ENCODE data around the gene SLC16A9. TPM values are rescaled to one million over a fixed set of nuclear protein-coding genes. Genes with fewer than 3 reads are reported as not detected.
"Not testable (repeated sequence)": the region's sequence is repeated elsewhere in the genome, so short reads cannot be mapped to it uniquely, and the experiment has no call there.

SLC16A9 gene
- total RNA-seq, 2 donors from 2014 or later, result 0.24 to 0.45 TPM

- DNase-seq (ENCODE audit: low spot score) (no peak), ATAC-seq (no peak)
- Mint-ChIP-seq H3K27me3 (peaks cover 0 to 16% of the 10 kb centered on the region in 2 donors), H3K4me1 (ENCODE audit: low read depth in 2 of 2) (no peaks in the 10 kb centered on the region), H3K4me3 (no peak overlapping the region), H3K27ac (no peak overlapping the region), H3K9me3 (no peaks in the 10 kb centered on the region), H3K36me3 (peaks cover 13% of the 10 kb centered on the region)
Measured at GRCh38 chr10:59648711-59649201, 60.9 kb downstream of the SLC16A9 start.

- no peak overlapping the region for H3K4me3 Mint-ChIP-seq
- peaks cover 13% of the 10 kb centered on the region for H3K36me3 Mint-ChIP-seq
- H3K27ac Mint-ChIP-seq, result no peak overlapping the region
- H3K9me3 Mint-ChIP-seq, result no peaks in the 10 kb centered on the region
- peaks cover 3 to 8% of the 10 kb centered on the region in 2 donors for H3K27me3 Mint-ChIP-seq
- no peak for DNase-seq (ENCODE audit: low spot score)
- H3K4me1 Mint-ChIP-seq (ENCODE audit: low read depth in 2 of 2), result no peaks in the 10 kb centered on the region
- no peak for ATAC-seq
Measured at GRCh38 chr10:59644841-59645240, 64.8 kb downstream of the SLC16A9 start.

- Mint-ChIP-seq H3K36me3 (peaks cover 13% of the 10 kb centered on the region), H3K27me3 (peaks cover 7 to 16% of the 10 kb centered on the region in 2 donors)
- H3K9me3 Mint-ChIP-seq; DNase-seq (ENCODE audit: low spot score); H3K4me1 Mint-ChIP-seq (ENCODE audit: low read depth in 2 of 2); H3K4me3 Mint-ChIP-seq; H3K27ac Mint-ChIP-seq: not testable (repeated sequence)
- peak in 1 of 2 donors; percentile 40 for ATAC-seq
Measured at GRCh38 chr10:59641688-59642087, 68.0 kb downstream of the SLC16A9 start.

GRCh38 chr10:59635502-59636290, 74.0 kb downstream of the SLC16A9 start:
- no peak for DNase-seq (ENCODE audit: low spot score)
- H3K36me3 Mint-ChIP-seq, result no peaks in the 10 kb centered on the region
- no peaks in the 10 kb centered on the region for H3K9me3 Mint-ChIP-seq
- no peaks in the 10 kb centered on the region for H3K4me1 Mint-ChIP-seq (ENCODE audit: low read depth in 2 of 2)
- no peak overlapping the region for H3K4me3 Mint-ChIP-seq
- ATAC-seq, result no peak
- no peak overlapping the region for H3K27ac Mint-ChIP-seq
- H3K27me3 Mint-ChIP-seq, result peaks cover 16 to 34% of the 10 kb centered on the region in 2 donors

- no peak for DNase-seq (ENCODE audit: low spot score)
- Mint-ChIP-seq H3K27ac (no peak overlapping the region), H3K4me3 (no peak overlapping the region)
Measured at GRCh38 chr10:59634102-59634501, 75.5 kb downstream of the SLC16A9 start.

GRCh38 chr10:59633063-59633462, 76.6 kb downstream of the SLC16A9 start:
- peaks cover 16 to 34% of the 10 kb centered on the region in 2 donors for H3K27me3 Mint-ChIP-seq
- no peaks in the 10 kb centered on the region for H3K9me3 Mint-ChIP-seq

More at GRCh38 chr10:59634102-59634501, 75.5 kb downstream of the SLC16A9 start:
- no peak for ATAC-seq
- Mint-ChIP-seq H3K4me1 (ENCODE audit: low read depth in 2 of 2) (no peaks in the 10 kb centered on the region), H3K36me3 (no peaks in the 10 kb centered on the region), H3K27me3 (peaks cover 16 to 34% of the 10 kb centered on the region in 2 donors), H3K9me3 (no peaks in the 10 kb centered on the region)

GRCh38 chr10:59631882-59632807, 77.5 kb downstream of the SLC16A9 start:
- H3K36me3 Mint-ChIP-seq, result no peaks in the 10 kb centered on the region
- H3K27ac Mint-ChIP-seq, result no peak overlapping the region
- H3K27me3 Mint-ChIP-seq, result peaks cover 15 to 31% of the 10 kb centered on the region in 2 donors
- no peaks in the 10 kb centered on the region for H3K9me3 Mint-ChIP-seq
- DNase-seq (ENCODE audit: low spot score), result no peak
- H3K4me1 Mint-ChIP-seq (ENCODE audit: low read depth in 2 of 2), result no peaks in the 10 kb centered on the region
- H3K4me3 Mint-ChIP-seq, result no peak overlapping the region
- ATAC-seq, result no peak

More at GRCh38 chr10:59633063-59633462, 76.6 kb downstream of the SLC16A9 start:
- H3K4me3 Mint-ChIP-seq, result no peak overlapping the region
- H3K27ac Mint-ChIP-seq, result no peak overlapping the region
- ATAC-seq, result no peak
- H3K36me3 Mint-ChIP-seq, result no peaks in the 10 kb centered on the region
- no peaks in the 10 kb centered on the region for H3K4me1 Mint-ChIP-seq (ENCODE audit: low read depth in 2 of 2)
- DNase-seq (ENCODE audit: low spot score), result no peak

GRCh38 chr10:59631237-59631636, 78.4 kb downstream of the SLC16A9 start:
- H3K36me3 Mint-ChIP-seq, result no peaks in the 10 kb centered on the region

GRCh38 chr10:59628965-59629364, 80.7 kb downstream of the SLC16A9 start:
- ATAC-seq (no peak), DNase-seq (ENCODE audit: low spot score) (no peak)
- no peak overlapping the region for H3K4me3 Mint-ChIP-seq
- peaks cover 3 to 21% of the 10 kb centered on the region in 2 donors for H3K27me3 Mint-ChIP-seq
- H3K9me3 Mint-ChIP-seq, result no peaks in the 10 kb centered on the region
- peaks cover 0 to 3% of the 10 kb centered on the region in 2 donors for H3K4me1 Mint-ChIP-seq (ENCODE audit: low read depth in 2 of 2)
- H3K27ac Mint-ChIP-seq, result no peak overlapping the region
- no peaks in the 10 kb centered on the region for H3K36me3 Mint-ChIP-seq

More at GRCh38 chr10:59631237-59631636, 78.4 kb downstream of the SLC16A9 start:
- Mint-ChIP-seq H3K9me3 (no peaks in the 10 kb centered on the region), H3K27me3 (peaks cover 8 to 23% of the 10 kb centered on the region in 2 donors), H3K27ac (no peak overlapping the region), H3K4me1 (ENCODE audit: low read depth in 2 of 2) (no peaks in the 10 kb centered on the region), H3K4me3 (no peak overlapping the region)
- no peak for ATAC-seq
- DNase-seq (ENCODE audit: low spot score), result no peak

GRCh38 chr10:59628456-59628855, 81.2 kb downstream of the SLC16A9 start:
- Mint-ChIP-seq H3K27ac (no peak overlapping the region), H3K9me3 (no peaks in the 10 kb centered on the region), H3K36me3 (no peaks in the 10 kb centered on the region), H3K4me3 (no peak overlapping the region), H3K4me1 (ENCODE audit: low read depth in 2 of 2) (peaks cover 0 to 3% of the 10 kb centered on the region in 2 donors), H3K27me3 (peaks cover 3 to 21% of the 10 kb centered on the region in 2 donors)
- ATAC-seq, result no peak
- no peak for DNase-seq (ENCODE audit: low spot score)

- H3K9me3 Mint-ChIP-seq, result no peaks in the 10 kb centered on the region
- no peak for DNase-seq (ENCODE audit: low spot score)
- H3K27ac Mint-ChIP-seq, result no peak overlapping the region
- no peak for ATAC-seq
- H3K4me1 Mint-ChIP-seq (ENCODE audit: low read depth in 2 of 2), result peaks cover 0 to 3% of the 10 kb centered on the region in 2 donors
- no peaks in the 10 kb centered on the region for H3K36me3 Mint-ChIP-seq
- peaks cover 3 to 17% of the 10 kb centered on the region in 2 donors for H3K27me3 Mint-ChIP-seq
- H3K4me3 Mint-ChIP-seq, result no peak overlapping the region
Measured at GRCh38 chr10:59627366-59628018, 82.2 kb downstream of the SLC16A9 start.

- H3K36me3 Mint-ChIP-seq, result no peaks in the 10 kb centered on the region
- peaks cover 0 to 3% of the 10 kb centered on the region in 2 donors for H3K4me1 Mint-ChIP-seq (ENCODE audit: low read depth in 2 of 2)
- H3K9me3 Mint-ChIP-seq, result no peaks in the 10 kb centered on the region
- no peak overlapping the region for H3K27ac Mint-ChIP-seq
- no peak for DNase-seq (ENCODE audit: low spot score)
- H3K4me3 Mint-ChIP-seq, result no peak overlapping the region
- ATAC-seq, result no peak
- H3K27me3 Mint-ChIP-seq, result peaks cover 3 to 9% of the 10 kb centered on the region in 2 donors
Measured at GRCh38 chr10:59626523-59626869, 83.2 kb downstream of the SLC16A9 start.

GRCh38 chr10:59625721-59626522, 83.7 kb downstream of the SLC16A9 start:
- Mint-ChIP-seq H3K27me3 (peaks cover 3 to 5% of the 10 kb centered on the region in 2 donors), H3K4me3 (no peak overlapping the region), H3K4me1 (ENCODE audit: low read depth in 2 of 2) (peaks cover 0 to 3% of the 10 kb centered on the region in 2 donors), H3K27ac (no peak overlapping the region), H3K9me3 (no peaks in the 10 kb centered on the region), H3K36me3 (no peaks in the 10 kb centered on the region)
- DNase-seq (ENCODE audit: low spot score), result peak; percentile 65
- peak; percentile 71 to 77 for ATAC-seq
